Heart left ventricle (tissue), 16 donors: ENCODE measurements around the gene CTAGE9. TPM values are rescaled to one million over a fixed set of nuclear protein-coding genes. Genes with fewer than 3 reads are reported as not detected.

Experiments used
- ATAC-seq, 4 donors: fragments of 200-7000 bp; cut with Tn5 transposase; one replicate each; pipeline ENCODE4 v1.9.1; 2020 to 2022; ENCODE audit warnings: moderate library complexity in 4 of 4, mild to moderate bottlenecking in 3 of 4, moderate number of reproducible peaks in 1 of 4
- DNase-seq, 5 donors: peaks; one replicate each; pipeline ENCODE4 v3.0.0-alpha.2; 2020
- H3K27ac ChIP-seq, 12 donors: fragments of 200-600 bp; sonication (generic) in 4 of 12; one replicate each; pipeline versions ENCODE4 v1.5.0 to v1.8.0; 2016 to 2022; ENCODE audit warnings: mild to moderate bottlenecking in 2 of 12
- H3K27me3 ChIP-seq, 9 donors: fragments of 200-600 bp; sonication (generic) in 2 of 9; one replicate each; pipeline versions ENCODE4 v1.5.1 to v1.8.0; 2016 to 2022; ENCODE audit warnings: mild to moderate bottlenecking in 3 of 9
- H3K36me3 ChIP-seq, 9 donors: fragments of 200-600 bp; sonication (generic) in 2 of 9; one replicate each; pipeline versions ENCODE4 v1.5.0 to v1.8.0; 2018 to 2022; ENCODE audit warnings: mild to moderate bottlenecking in 2 of 9
- H3K4me1 ChIP-seq, 12 donors: fragments of 200-600 bp; sonication (generic) in 4 of 12; one replicate each; pipeline versions ENCODE4 v1.5.0 to v1.8.0; 2016 to 2022; ENCODE audit warnings: mild to moderate bottlenecking in 3 of 12
- H3K4me3 ChIP-seq, 12 donors: fragments of 200-600 bp; sonication (generic) in 4 of 12; one replicate each; pipeline versions ENCODE4 v1.5.0 to v1.8.0; 2017 to 2022; ENCODE audit warnings: mild to moderate bottlenecking in 9 of 12, moderate library complexity in 4 of 12
- H3K9me3 ChIP-seq, 12 donors: fragments of 200-600 bp; sonication (generic) in 4 of 12; one replicate each; pipeline versions ENCODE4 v1.5.0 to v1.8.0; 2016 to 2022; ENCODE audit warnings: mild to moderate bottlenecking in 1 of 12
- CTCF ChIP-seq, 12 donors: fragments of 200-600 bp; sonication (generic) in 4 of 12; IDR thresholded peaks; one replicate each; pipeline versions ENCODE4 v1.5.0 to v1.8.0; 2018 to 2022; ENCODE audit warnings: antibody characterized with exemption in 12 of 12, mild to moderate bottlenecking in 5 of 12
- POLR2A ChIP-seq, 2 donors: fragments of 450-650 bp; IDR thresholded peaks; one replicate each; pipeline ENCODE4 v1.6.1; 2017; ENCODE audit warnings: antibody characterized with exemption in 2 of 2, mild to moderate bottlenecking in 2 of 2, moderate library complexity in 2 of 2
- WGBS, 4 donors: extraction: QIAGEN DNeasy Blood & Tissue Kit in 2 of 4; methylation state at CpG; one replicate each; pipeline versions ENCODE4 v1.1.5 to v1.1.7; 2013 to 2018; 5-methylcytosine and 5-hydroxymethylcytosine counted together
- intact Hi-C, 10 donors: fragments of 100-400 bp; cut with DNase I; formaldehyde crosslinking; loops; one replicate each; pipeline versions ENCODE4 v1.11.1 to v1.14.2; 2022
- polyA plus RNA-seq, 2 donors: library from polyadenylated mRNA; stranded (reverse); fragments of 200-250 nt; gene quantifications; one replicate each; pipeline ENCODE4 v1.2.3, GENCODE V29; 2013
- total RNA-seq, 9 donors: library from RNA; depleted of rRNA in 2 of 9; stranded (reverse); fragments of >200 nt in 2 of 9; fragmentation: NEBNext Ultra II Directional in 3 of 9; extraction: Animal tissue kit (Norgen Biotek cat#: 25700) in 3 of 9; gene quantifications; one replicate each; pipeline versions ENCODE4 v1.1.0 to v1.2.4, GENCODE V29; 2016 to 2023
- donor health status: ischemic (EF 13 %, LVEDD 7.1; RV severe dilation, severe dysfunction).
- donor health status: healthy with polysubstance abuse.
- donor health status: DM: no; HTN: yes; CAD: no.
- donor health status: DM: no; HTN: no; CAD: no.
- donor health status: ischemic (EF 25% LVEDD 6.9; RV normal size, moderate dysfunction).
- donor health status: ischemic (EF 25% LVEDD 5.7; RV mildly dilated, moderate dysfunction).
- donor health status: healthy.
- donor health status: DM: yes; HTN: yes; CAD: no.
- donor health status: ischemic (EF 35%, LVEDD 5.7; RV mildly dilated, moderate dysfunction).
- donor health status: nonischemic (EF 11% LVEDD 7.7; RV severe dilation, severe dysfunction).
- donor health status: DM: yes; HTN: yes; CAD: no.
- donor health status: PGD.
- donor health status: ischemic (EF 29% LVEDD 5.4; RV normal size, mild dysfunction).
- donor health status: nonischemic (EF 23%, LVEDD 6.1; RV moderate dilation, normal function).

CTAGE9 gene
- total and polyA plus RNA-seq, 11 donors: not detected

GRCh38 chr6:131673184-131673583 lies 37.6 kb downstream of the CTAGE9 start:
- Histone ChIP-seq H3K9me3 (no peaks in the 10 kb centered on the region), H3K27me3 (no peaks in the 10 kb centered on the region), H3K4me1 (no peaks in the 10 kb centered on the region), H3K4me3 (no peak overlapping the region), H3K27ac (no peak overlapping the region), H3K36me3 (no peaks in the 10 kb centered on the region)
- DNase-seq: no peak
- TF ChIP-seq CTCF (IDR thresholded peaks at IDR 0.05): no peak
- TF ChIP-seq POLR2A (IDR thresholded peaks at IDR 0.05): no peak
- no peak for ATAC-seq
- 90 to 93% (median 92%) methylated on average over 2 of the region's 2 CpGs for WGBS, 4 donors
- intact Hi-C loops: no loop called here

DNA sequence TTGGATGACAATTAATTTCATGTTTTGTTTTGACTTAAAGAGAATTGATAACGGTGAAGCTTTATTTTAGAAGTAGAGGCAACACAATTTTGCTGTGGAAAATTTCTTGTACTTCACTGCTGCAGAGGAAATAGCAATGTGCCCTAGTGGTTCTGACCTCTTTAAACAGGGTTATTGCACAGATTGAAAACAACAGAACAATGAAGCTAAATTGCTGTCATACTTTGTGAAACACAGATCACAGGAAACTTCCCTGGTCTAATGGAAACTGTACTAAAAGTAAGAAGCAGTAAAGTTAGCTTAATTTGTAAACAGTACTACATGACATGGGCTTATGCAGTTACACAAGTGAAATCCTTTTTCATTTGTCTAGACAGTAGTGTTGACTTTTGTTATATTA lies 40.9 kb downstream of the CTAGE9 start:
- 43 to 67% (median 46%) methylated on average over 1 of the region's 1 CpG for WGBS, 4 donors
- Histone ChIP-seq H3K4me3 (no peak overlapping the region), H3K27me3 (no peaks in the 10 kb centered on the region), H3K36me3 (no peaks in the 10 kb centered on the region), H3K27ac (no peak overlapping the region), H3K4me1 (no peaks in the 10 kb centered on the region), H3K9me3 (no peaks in the 10 kb centered on the region)
- ATAC-seq (no peak), DNase-seq (no peak)
- intact Hi-C loops: no loop called here
- TF ChIP-seq POLR2A (IDR thresholded peaks at IDR 0.05) (no peak), CTCF (IDR thresholded peaks at IDR 0.05) (no peak)

DNA sequence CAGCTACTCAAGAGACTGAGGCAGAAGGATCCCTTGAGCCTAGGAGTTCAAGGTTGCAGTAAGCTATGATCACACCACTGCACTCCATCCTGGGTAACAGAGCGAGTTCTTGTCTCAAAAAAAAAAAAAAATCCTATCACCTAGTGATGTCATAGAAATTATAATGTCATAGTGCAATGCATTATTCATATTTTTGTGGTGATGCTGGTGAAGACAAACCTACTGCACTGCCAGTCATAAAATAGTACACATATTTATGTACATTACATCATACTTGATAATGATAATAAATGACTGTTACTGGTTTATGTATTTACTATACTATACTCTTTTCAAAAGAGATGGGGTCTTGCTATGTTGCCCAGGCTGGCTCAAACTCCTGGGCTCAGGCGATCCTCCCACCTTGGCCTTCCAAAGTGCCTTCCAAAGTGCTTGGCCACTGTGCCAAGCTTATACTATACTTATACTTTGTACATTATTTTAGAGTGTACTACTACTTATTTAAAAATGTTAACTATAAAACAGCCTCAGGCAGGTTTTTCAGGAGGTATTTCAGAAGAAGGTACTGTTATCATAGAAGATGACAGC lies 47.1 kb downstream of the CTAGE9 start:
- H3K27ac ChIP-seq: no peak overlapping the region
- no peaks in the 10 kb centered on the region for H3K27me3 ChIP-seq
- ATAC-seq (no peak), DNase-seq (no peak)
- H3K36me3 ChIP-seq: no peaks in the 10 kb centered on the region
- intact Hi-C loops: no loop called here
- H3K9me3 ChIP-seq: no peaks in the 10 kb centered on the region
- no peak overlapping the region for H3K4me3 ChIP-seq
- no peaks in the 10 kb centered on the region for H3K4me1 ChIP-seq
- TF ChIP-seq POLR2A (IDR thresholded peaks at IDR 0.05): no peak
- no peak for TF ChIP-seq CTCF (IDR thresholded peaks at IDR 0.05)
- WGBS, 4 donors: 87 to 93% (median 90%) methylated on average over 2 of the region's 2 CpGs

GRCh38 chr6:131660195-131660594 lies 50.6 kb downstream of the CTAGE9 start:
- no peaks in the 10 kb centered on the region for H3K27me3 ChIP-seq
- H3K27ac ChIP-seq: no peak overlapping the region
- H3K36me3 ChIP-seq: no peaks in the 10 kb centered on the region
- ATAC-seq (no peak), DNase-seq (no peak)
- H3K4me1 ChIP-seq: no peaks in the 10 kb centered on the region
- H3K9me3 ChIP-seq: no peaks in the 10 kb centered on the region
- 51 to 76% (median 66%) methylated on average over 1 of the region's 1 CpG for WGBS, 4 donors
- no peak overlapping the region for H3K4me3 ChIP-seq
- TF ChIP-seq POLR2A (IDR thresholded peaks at IDR 0.05) (no peak), CTCF (IDR thresholded peaks at IDR 0.05) (no peak)
- intact Hi-C loops: no loop called here

Other genes starting within 250 kb of the CTAGE9 start
- under 1 TPM in 4 of 9 donors, not detected in 5; 0.37 to 0.94 (median 0.52) TPM for gene ARG1, start 137.8 kb downstream of the CTAGE9 start, total RNA-seq
- gene ARG1, start 137.8 kb downstream of the CTAGE9 start, polyA plus RNA-seq: under 1 TPM in 1 of 2 donors, not detected in 1; 0.37 TPM
- gene MED23, start 82.8 kb downstream of the CTAGE9 start, total RNA-seq: 10 to 100 TPM in 8 of 9 donors, 1 to 10 TPM in 1; 9.6 to 15.3 (median 11.4) TPM
- gene MED23, start 82.8 kb downstream of the CTAGE9 start, polyA plus RNA-seq: 1 to 10 TPM; 5.7 to 7.7 TPM
- under 1 TPM in 7 of 9 donors, not detected in 2; 0.16 to 0.72 (median 0.44) TPM for gene ENPP3, start 73.7 kb downstream of the CTAGE9 start, total RNA-seq
- under 1 TPM; 0.07 to 0.27 TPM for gene ENPP3, start 73.7 kb downstream of the CTAGE9 start, polyA plus RNA-seq
- not detected for gene OR2A4, start 9.6 kb downstream of the CTAGE9 start, total RNA-seq
- gene OR2A4, start 9.6 kb downstream of the CTAGE9 start, polyA plus RNA-seq: not detected
- 1 to 10 TPM; 1.2 to 4.2 (median 1.6) TPM for gene ENPP1, start 97.0 kb upstream of the CTAGE9 start, total RNA-seq
- gene ENPP1, start 97.0 kb upstream of the CTAGE9 start, polyA plus RNA-seq: 1 to 10 TPM in 1 of 2 donors, under 1 TPM in 1; 0.60 to 1.3 TPM
- gene CCN2, start 240.4 kb upstream of the CTAGE9 start, total RNA-seq: 10 to 100 TPM in 8 of 9 donors, 1 to 10 TPM in 1; 8.4 to 90.7 (median 39.0) TPM
- gene CCN2, start 240.4 kb upstream of the CTAGE9 start, polyA plus RNA-seq: 10 to 100 TPM in 1 of 2 donors, 1 to 10 TPM in 1; 7.8 to 65.6 TPM